Esophagus squamous epithelium (tissue), 4 donors: Measurements from ENCODE around the gene TCF4.

ENCODE experiments used
- CTCF ChIP-seq, 6 experiments: fragments of 450-650 bp in 4 of 6; fragments of 200-600 bp in 2 of 6; sonication (generic) in 2 of 6; IDR thresholded peaks; one replicate each; pipeline ENCODE4 v1.5.1; 2016 to 2019; ENCODE audit warnings: antibody characterized with exemption in 6 of 6, mild to moderate bottlenecking in 4 of 6, moderate library complexity in 4 of 6
- POLR2A ChIP-seq, 4 donors: fragments of 450-650 bp; IDR thresholded peaks; one replicate each; pipeline ENCODE4 v1.6.1; 2017; ENCODE audit warnings: antibody characterized with exemption in 4 of 4, mild to moderate bottlenecking in 4 of 4, moderate library complexity in 3 of 4

- TF ChIP-seq POLR2A (IDR thresholded peaks at IDR 0.05) (no peak), CTCF (IDR thresholded peaks at IDR 0.05) (no peak)
These were observed 201.4 kb downstream of the TCF4 start for GRCh38 chr18:55386545-55386944.
